Activated CD8-positive, alpha-beta memory T cell treated with anti-CD3 and anti-CD28 coated beads for 48 hours (primary cell): Measurements from ENCODE around the gene CPNE8.
"Not testable (repeated sequence)": the region's sequence is repeated elsewhere in the genome, so short reads cannot be mapped to it uniquely, and the experiment has no call there.

Source experiments
- DNase-seq, 3 experiments: peaks; one replicate each; pipeline ENCODE4 v3.0.0-alpha.2; 2020; ENCODE audit warnings: low read depth in 2 of 3, low spot score in 2 of 3

The CPNE8 gene

GRCh38 chr12:38742496-38742895 is 162.9 kb downstream of the CPNE8 start:
- DNase-seq, result not testable (repeated sequence)

DNA sequence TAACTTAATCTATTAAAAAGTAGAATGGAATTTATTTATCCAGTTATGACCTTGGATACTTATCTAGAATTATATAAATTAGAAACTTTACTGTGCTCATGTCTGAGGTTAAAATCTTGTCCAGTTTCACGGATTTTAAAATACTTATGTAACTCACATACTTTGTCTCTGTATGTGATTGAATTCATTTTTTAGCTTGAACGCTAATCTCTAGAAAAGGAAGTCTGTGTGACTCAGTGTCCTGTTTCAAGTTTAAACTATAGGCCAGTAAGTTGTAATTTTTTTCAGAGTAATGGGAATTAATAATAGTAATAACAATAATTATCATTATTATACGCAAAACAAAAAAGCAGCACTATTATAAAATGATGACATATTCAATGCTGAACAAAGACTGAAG is 168.6 kb downstream of the CPNE8 start:
- no peak for DNase-seq

- no peak for DNase-seq
These were observed 172.6 kb downstream of the CPNE8 start for GRCh38 chr12:38732761-38733160.

- no peak for DNase-seq
These were observed 176.5 kb downstream of the CPNE8 start for GRCh38 chr12:38728894-38729293.

DNA sequence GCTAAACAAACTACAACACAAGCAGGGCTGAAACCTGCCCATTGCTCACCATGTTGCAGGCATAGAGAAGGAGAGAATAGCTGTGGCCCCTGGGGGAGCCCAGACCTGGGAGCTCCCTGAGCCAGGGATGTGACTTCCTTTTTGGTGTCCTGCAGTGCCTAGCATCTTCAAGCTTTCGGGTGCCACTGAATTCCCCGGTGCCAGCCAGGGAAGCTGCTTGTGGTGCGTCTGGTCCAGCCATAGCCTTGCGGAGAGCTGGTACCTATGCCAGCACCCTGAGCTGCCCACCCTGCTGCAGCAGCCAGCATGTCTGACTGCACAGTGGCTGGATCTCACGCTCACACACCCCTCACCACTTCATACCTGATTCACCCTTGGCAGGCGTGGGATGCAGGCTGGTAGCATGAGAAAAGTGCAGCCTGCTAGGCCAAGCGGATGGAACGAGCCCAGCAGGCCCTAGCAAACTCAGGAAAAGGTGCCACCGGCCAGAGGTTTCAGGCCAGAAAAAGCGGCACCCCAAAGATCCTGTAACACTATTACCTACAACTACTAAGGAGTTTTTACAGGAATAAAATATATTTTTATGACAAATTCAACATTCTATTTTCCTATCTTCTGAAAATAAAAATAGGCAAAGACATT is 183.7 kb downstream of the CPNE8 start:
- DNase-seq, result no peak

GRCh38 chr12:38720661-38721060 is 184.7 kb downstream of the CPNE8 start:
- no peak for DNase-seq

- no peak for DNase-seq
These were observed 192.1 kb downstream of the CPNE8 start for GRCh38 chr12:38713294-38713693.

GRCh38 chr12:38711054-38711453 is 194.3 kb downstream of the CPNE8 start:
- no peak for DNase-seq

DNA sequence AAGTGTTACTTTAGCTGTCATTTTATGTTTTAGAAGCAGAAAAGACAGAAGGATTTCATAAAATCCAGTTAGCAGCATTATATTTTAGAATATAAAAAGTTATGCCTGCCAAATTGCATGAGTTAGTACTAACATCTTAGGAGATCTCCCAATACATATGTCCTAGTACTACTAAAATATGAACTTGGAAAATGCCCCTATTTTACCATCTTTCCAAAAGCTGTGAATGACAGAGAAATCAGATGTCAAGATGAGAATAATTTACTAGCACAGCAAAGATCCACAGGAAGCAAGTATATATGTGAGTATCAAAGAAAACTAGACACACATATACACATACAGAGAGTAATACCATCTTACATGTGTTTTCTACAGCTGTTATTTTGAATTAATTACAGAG is 196.9 kb downstream of the CPNE8 start:
- DNase-seq, result no peak

GRCh38 chr12:38707648-38708047 is 197.7 kb downstream of the CPNE8 start:
- DNase-seq, result no peak

DNA sequence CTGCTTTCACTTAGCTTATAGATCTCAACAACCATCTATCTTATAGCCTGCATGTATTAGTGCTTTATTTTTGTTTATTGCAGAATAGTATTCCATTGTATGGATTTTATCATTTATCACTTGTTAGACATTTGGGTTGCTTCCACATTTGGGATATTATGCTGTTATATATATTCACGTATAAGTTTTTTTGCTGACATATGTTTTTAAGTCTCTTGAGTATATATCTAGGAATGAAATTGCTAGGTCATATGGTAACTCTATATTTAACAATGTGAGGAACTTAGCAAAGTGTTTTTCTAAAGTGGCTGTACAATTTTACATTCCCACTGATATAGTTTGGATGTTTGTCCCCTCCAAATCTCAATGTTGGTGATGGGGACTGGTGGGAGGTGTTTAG is 208.1 kb downstream of the CPNE8 start:
- no peak for DNase-seq

DNA sequence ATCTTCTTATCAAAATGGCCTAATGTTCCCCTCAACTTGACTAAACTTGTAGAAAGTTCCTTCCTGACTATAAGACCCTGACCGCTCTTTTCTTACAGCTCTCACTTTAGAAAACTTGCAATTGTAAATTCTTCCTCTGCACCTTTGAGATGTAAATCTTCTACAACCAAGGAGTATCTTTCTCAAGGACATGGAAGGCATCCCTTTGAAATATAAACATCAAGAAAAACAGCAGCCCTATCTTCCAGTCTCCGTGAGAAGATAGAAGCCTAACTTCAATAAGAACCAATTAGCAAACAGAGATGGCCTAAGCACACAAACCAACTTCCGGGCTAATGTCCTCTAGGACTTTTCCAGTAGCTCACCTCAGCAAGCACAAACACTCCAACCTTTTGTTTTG is 210.3 kb downstream of the CPNE8 start:
- no peak for DNase-seq

DNA sequence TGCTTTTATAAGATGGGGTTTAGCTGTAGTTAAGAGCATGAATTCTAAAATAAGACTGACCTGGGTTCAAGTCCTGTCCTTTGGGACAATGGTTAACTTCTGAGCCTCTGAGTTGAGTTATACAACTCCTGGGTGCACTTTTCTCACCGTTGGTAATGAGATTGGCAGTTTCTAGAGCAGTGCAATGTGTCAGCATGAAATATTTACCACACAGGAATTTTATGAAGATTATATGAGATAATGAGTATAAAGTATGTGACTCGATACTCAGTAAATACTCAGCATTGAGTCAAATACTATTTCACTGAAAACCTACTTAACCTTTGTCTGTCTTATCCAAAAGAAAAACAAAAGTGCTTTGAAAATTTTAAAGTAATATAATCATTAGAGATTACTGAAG is 214.2 kb downstream of the CPNE8 start:
- no peak for DNase-seq

- no peak for DNase-seq
These were observed 214.7 kb downstream of the CPNE8 start for GRCh38 chr12:38690646-38691045.

DNA sequence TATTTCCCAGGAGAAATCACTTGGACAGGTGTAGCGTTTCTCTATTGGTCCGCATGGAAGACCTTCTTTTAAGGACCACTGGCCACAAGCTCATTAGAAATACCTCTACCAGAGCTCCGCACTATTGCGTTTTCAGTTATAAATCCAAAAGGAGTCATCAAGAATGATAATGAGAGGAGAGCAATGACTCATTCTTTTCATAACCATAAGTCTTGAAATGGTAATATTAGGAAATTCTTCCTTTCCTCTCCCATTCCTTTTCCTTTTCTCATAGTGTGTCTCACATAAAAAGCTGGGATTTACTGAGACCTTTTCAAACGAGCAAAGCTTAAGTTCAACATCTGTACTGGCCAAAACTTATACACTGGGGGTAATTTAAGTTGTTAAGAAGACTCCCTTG is 215.7 kb downstream of the CPNE8 start:
- DNase-seq, result no peak

- DNase-seq, result no peak
These were observed 216.2 kb downstream of the CPNE8 start for GRCh38 chr12:38689195-38689594.

DNA sequence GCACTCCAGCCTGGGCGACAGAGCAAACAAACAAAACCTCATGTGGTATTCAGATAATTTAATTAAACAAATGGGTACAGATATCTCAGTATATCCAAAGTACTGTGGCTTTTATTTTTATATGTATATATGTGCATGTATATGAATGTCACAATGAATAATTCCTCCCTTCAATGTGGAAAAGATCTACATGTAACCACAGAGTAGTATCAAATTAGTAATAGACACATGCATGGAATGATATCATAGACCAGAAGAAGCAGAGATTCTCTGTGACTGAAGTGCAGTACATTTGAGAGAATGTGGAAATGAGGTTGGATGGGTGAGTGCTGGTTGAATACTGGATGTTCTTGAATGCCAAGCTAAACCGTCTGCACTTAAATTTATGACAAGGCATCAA is 222.9 kb downstream of the CPNE8 start:
- DNase-seq, result no peak

- no peak for DNase-seq
These were observed 235.9 kb downstream of the CPNE8 start for GRCh38 chr12:38669530-38669929.

DNA sequence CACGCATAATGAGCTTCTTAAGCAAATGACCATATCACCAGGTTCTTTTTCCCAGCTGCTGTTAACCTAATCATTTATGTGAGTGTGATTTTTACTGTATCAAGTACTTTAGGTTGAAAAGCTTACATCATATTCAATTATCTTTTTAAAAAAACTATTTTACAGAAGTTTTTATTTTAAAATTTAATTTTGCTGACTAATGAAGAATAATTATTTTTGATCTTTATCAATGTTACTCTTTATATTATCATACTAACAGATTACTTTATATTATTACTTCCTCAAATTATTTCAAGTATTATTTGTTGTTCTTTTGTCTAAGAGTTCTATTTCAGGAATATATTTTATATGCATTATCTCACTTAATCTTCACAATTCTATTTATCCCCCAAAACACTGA is 236.3 kb downstream of the CPNE8 start:
- no peak for DNase-seq

- DNase-seq, result no peak
These were observed 239.0 kb downstream of the CPNE8 start for GRCh38 chr12:38666425-38666824.

GRCh38 chr12:38664661-38665269 is 240.6 kb downstream of the CPNE8 start:
- DNase-seq, result no peak

DNA sequence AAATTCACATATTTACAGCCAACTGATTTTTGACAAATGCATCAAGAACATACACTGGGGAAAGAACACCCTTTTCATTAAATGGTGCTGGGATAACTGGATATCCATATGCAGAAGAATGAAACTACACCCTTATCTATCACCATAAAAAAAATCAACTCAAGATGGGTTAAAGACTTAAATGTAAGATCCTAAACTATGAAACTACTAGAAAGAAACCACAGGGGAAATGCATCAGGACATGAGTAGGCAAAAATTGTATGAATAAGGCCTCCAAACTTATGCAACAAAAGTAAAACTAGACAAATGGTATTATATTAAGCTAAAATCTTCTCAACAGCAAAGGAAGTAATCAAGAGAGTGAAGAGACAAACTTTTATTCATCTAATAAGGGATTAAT is 242.6 kb downstream of the CPNE8 start:
- DNase-seq, result no peak

DNA sequence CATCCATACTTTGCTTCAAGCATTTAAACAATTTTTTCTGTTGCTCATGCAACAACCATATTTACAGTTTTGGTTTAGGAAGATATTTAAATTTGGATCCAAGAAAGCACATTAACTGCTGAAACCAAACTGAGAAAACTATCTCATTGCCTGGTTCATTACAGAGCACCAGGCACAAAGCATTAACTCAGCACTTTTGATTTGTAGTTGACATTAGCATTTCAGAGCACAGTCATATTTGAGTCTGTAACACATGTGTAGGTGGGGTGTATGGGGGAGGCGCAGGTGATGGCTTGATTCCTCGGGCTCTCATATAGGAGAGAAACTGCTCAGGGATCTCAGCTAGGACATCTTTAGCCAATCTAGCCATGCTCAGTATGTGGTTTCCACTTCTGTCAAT is 251.7 kb downstream of the CPNE8 start:
- no peak for DNase-seq
